HL-60/S4 treated with phorbol 12-myristate 13-acetate at 8.2 ng/mL for 4 days and 3 days (cell line): ENCODE results near the gene USP17L22.
"Not testable (repeated sequence)": the region's sequence is repeated elsewhere in the genome, so short reads cannot be mapped to it uniquely, and the experiment has no call there.

Experiments used
- in situ Hi-C: fragments of 300-500 bp; cut with MboI; formaldehyde crosslinking; loops from 2 replicates; pipeline ENCODE4 v1.15.0; 2022; ENCODE audit warnings: low sequenced_read_pairs

Gene USP17L22, protein sequence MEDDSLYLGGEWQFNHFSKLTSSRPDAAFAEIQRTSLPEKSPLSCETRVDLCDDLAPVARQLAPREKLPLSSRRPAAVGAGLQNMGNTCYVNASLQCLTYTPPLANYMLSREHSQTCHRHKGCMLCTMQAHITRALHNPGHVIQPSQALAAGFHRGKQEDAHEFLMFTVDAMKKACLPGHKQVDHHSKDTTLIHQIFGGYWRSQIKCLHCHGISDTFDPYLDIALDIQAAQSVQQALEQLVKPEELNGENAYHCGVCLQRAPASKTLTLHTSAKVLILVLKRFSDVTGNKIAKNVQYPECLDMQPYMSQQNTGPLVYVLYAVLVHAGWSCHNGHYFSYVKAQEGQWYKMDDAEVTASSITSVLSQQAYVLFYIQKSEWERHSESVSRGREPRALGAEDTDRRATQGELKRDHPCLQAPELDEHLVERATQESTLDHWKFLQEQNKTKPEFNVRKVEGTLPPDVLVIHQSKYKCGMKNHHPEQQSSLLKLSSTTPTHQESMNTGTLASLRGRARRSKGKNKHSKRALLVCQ

DNA sequence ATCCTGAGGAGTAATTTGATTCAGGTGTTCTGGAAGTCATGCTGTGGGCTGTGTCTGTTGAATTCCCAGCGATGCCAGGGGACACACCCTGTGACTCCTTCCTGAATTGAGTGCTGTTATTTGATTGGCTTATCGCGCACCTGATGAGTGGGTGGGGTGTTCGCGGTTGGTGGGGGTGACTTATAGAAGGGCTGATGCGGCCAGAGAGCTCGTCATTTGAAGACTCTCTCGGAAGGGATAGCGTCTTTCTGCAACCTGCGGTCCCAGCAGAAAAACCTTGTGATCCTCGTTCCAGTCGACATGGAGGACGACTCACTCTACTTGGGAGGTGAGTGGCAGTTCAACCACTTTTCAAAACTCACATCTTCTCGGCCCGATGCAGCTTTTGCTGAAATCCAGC, at the start of gene USP17L22:
USP17L22 (plus strand) TSS at position 301 of the 400 bp plus-strand sequence; CDS start at position 301, 0 bp downstream.
- in situ Hi-C loops = not testable (repeated sequence)

DNA sequence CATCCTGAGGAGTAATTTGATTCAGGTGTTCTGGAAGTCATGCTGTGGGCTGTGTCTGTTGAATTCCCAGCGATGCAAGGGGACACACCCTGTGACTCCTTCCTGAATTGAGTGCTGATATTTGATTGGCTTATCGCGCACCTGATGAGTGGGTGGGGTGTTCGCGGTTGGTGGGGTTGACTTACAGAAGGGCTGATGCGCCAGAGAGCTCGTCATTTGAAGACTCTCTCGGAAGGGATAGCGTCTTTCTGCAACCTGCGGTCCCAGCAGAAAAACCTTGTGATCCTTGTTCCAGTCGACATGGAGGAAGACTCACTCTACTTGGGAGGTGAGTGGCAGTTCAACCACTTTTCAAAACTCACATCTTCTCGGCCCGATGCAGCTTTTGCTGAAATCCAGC, 47.6 kb upstream of the USP17L22 start, which contains the start of gene USP17L12:
USP17L12 (plus strand) TSS at position 301 of the 400 bp plus-strand sequence; CDS start at position 301, 0 bp downstream.
- in situ Hi-C loops = not testable (repeated sequence)

DNA sequence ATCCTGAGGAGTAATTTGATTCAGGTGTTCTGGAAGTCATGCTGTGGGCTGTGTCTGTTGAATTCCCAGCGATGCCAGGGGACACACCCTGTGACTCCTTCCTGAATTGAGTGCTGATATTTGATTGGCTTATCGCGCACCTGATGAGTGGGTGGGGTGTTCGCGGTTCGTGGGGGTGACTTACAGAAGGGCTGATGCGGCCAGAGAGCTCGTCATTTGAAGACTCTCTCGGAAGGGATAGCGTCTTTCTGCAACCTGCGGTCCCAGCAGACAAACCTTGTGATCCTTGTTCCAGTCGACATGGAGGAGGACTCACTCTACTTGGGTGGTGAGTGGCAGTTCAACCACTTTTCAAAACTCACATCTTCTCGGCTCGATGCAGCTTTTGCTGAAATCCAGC, 42.8 kb upstream of the USP17L22 start, which contains the start of gene USP17L13:
USP17L13 (plus strand) TSS at position 301 of the 400 bp plus-strand sequence; CDS start at position 301, 0 bp downstream.
- in situ Hi-C loops = not testable (repeated sequence)

DNA sequence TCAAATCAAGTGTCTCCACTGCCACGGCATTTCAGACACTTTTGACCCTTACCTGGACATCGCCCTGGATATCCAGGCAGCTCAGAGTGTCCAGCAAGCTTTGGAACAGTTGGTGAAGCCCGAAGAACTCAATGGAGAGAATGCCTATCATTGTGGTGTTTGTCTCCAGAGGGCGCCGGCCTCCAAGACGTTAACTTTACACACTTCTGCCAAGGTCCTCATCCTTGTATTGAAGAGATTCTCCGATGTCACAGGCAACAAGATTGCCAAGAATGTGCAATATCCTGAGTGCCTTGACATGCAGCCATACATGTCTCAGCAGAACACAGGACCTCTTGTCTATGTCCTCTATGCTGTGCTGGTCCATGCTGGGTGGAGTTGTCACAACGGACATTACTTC, 37.2 kb upstream of the USP17L22 start:
- in situ Hi-C loops = not testable (repeated sequence)

DNA sequence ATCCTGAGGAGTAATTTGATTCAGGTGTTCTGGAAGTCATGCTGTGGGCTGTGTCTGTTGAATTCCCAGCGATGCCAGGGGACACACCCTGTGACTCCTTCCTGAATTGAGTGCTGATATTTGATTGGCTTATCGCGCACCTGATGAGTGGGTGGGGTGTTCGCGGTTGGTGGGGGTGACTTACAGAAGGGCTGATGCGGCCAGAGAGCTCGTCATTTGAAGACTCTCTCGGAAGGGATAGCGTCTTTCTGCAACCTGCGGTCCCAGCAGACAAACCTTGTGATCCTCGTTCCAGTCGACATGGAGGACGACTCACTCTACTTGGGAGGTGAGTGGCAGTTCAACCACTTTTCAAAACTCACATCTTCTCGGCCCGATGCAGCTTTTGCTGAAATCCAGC, 33.3 kb upstream of the USP17L22 start, which contains the start of gene USP17L15:
USP17L15 (plus strand) TSS at position 301 of the 400 bp plus-strand sequence; CDS start at position 301, 0 bp downstream.
- in situ Hi-C loops = not testable (repeated sequence)

DNA sequence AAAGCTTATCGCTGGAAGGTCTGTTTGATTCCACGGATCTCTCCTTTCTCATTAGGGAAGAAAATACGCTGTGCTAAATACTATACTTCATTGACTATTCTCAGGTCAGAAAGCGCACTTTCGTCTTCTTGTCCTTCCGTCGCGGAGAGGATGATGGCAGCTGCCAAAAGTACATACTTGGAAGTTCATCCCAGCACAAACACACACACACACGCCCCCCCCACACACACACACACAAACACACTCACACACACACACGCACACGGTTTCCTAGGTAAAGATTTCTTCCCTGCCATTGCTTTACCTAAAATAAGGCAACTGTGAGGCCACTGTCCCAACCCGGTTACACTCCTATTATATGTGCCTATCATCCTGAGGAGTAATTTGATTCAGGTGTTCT, 29.0 kb upstream of the USP17L22 start:
- in situ Hi-C loops = not testable (repeated sequence)

DNA sequence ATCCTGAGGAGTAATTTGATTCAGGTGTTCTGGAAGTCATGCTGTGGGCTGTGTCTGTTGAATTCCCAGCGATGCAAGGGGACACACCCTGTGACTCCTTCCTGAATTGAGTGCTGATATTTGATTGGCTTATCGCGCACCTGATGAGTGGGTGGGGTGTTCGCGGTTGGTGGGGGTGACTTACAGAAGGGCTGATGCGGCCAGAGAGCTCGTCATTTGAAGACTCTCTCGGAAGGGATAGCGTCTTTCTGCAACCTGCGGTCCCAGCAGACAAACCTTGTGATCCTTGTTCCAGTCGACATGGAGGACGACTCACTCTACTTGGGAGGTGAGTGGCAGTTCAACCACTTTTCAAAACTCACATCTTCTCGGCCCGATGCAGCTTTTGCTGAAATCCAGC, 23.8 kb upstream of the USP17L22 start, which contains the start of gene USP17L17:
USP17L17 (plus strand) TSS at position 301 of the 400 bp plus-strand sequence; CDS start at position 301, 0 bp downstream.
- in situ Hi-C loops = not testable (repeated sequence)

DNA sequence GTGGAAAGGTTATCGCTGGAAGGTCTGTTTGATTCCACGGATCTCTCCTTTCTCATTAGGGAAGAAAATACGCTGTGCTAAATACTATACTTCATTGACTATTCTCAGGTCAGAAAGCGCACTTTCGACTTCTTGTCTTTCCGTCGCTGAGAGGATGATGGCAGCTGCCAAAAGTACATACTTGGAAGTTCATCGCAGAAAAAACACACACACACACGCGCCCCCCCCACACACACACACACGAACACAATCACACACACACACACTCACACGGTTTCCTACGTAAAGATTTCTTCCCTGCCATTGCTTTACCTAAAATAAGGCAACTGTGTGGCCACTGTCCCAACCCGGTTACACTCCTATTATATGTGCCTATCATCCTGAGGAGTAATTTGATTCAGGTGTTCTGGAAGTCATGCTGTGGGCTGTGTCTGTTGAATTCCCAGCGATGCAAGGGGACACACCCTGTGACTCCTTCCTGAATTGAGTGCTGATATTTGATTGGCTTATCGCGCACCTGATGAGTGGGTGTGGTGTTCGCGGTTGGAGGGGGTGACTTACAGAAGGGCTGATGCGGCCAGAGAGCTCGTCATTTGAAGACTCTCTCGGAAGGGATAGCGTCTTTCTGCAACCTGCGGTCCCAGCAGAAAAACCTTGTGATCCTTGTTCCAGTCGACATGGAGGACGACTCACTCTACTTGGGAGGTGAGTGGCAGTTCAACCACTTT, 19.3 kb upstream of the USP17L22 start, which contains the start of gene USP17L18:
USP17L18 (plus strand) TSS at position 678 of the 728 bp plus-strand sequence; CDS start at position 678, 0 bp downstream.
- in situ Hi-C loops = not testable (repeated sequence)

DNA sequence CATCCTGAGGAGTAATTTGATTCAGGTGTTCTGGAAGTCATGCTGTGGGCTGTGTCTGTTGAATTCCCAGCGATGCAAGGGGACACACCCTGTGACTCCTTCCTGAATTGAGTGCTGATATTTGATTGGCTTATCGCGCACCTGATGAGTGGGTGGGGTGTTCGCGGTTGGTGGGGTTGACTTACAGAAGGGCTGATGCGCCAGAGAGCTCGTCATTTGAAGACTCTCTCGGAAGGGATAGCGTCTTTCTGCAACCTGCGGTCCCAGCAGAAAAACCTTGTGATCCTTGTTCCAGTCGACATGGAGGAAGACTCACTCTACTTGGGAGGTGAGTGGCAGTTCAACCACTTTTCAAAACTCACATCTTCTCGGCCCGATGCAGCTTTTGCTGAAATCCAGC, 14.3 kb upstream of the USP17L22 start, which contains the start of gene USP17L19:
USP17L19 (plus strand) TSS at position 301 of the 400 bp plus-strand sequence; CDS start at position 301, 0 bp downstream.
- in situ Hi-C loops = not testable (repeated sequence)

DNA sequence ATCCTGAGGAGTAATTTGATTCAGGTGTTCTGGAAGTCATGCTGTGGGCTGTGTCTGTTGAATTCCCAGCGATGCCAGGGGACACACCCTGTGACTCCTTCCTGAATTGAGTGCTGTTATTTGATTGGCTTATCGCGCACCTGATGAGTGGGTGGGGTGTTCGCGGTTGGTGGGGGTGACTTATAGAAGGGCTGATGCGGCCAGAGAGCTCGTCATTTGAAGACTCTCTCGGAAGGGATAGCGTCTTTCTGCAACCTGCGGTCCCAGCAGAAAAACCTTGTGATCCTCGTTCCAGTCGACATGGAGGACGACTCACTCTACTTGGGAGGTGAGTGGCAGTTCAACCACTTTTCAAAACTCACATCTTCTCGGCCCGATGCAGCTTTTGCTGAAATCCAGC, 9.6 kb upstream of the USP17L22 start, which contains the start of gene USP17L20:
USP17L20 (plus strand) TSS at position 301 of the 400 bp plus-strand sequence; CDS start at position 301, 0 bp downstream.
- in situ Hi-C loops = not testable (repeated sequence)

DNA sequence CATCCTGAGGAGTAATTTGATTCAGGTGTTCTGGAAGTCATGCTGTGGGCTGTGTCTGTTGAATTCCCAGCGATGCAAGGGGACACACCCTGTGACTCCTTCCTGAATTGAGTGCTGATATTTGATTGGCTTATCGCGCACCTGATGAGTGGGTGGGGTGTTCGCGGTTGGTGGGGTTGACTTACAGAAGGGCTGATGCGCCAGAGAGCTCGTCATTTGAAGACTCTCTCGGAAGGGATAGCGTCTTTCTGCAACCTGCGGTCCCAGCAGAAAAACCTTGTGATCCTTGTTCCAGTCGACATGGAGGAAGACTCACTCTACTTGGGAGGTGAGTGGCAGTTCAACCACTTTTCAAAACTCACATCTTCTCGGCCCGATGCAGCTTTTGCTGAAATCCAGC, 4.8 kb upstream of the USP17L22 start, which contains the start of gene USP17L21:
USP17L21 (plus strand) TSS at position 301 of the 400 bp plus-strand sequence; CDS start at position 301, 0 bp downstream.
- in situ Hi-C loops = not testable (repeated sequence)

DNA sequence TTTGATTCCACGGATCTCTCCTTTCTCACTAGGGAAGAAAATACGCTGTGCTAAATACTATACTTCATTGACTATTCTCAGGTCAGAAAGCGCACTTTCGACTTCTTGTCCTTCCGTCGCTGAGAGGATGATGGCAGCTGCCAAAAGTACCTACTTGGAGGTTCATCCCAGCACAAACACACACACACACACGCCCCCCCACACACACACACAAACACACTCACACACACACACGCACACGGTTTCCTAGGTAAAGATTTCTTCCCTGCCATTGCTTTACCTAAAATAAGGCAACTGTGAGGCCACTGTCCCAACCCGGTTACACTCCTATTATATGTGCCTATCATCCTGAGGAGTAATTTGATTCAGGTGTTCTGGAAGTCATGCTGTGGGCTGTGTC, 4.3 kb downstream of the USP17L22 start:
- in situ Hi-C loops = not testable (repeated sequence)
